HEK293 (cell line): ENCODE measurements around the gene ABHD8.

Experiments
- CTCF ChIA-PET: fragments of 350-600 bp; formaldehyde crosslinking; extraction: SDS; loops from one replicate; lab custom pipeline; 2021; ENCODE audit warnings: antibody characterized with exemption; lab: Yijun Ruan, JAX
- POLR2A ChIA-PET: fragments of 300-600 bp; formaldehyde crosslinking; extraction: SDS; loops from one replicate; lab custom pipeline; 2020; ENCODE audit warnings: antibody characterized with exemption, inconsistent platforms; lab: Yijun Ruan, JAX
- H3K27ac ChIP-seq: fragments of 200-500 bp; sonication (Bioruptor generic); 2 replicates; pipeline ENCODE4 v1.5.1; 2014; ENCODE audit warnings: low read depth, low read length, control low read depth, inconsistent platforms; ENCODE audit errors: extremely low read depth
- H3K36me3 ChIP-seq, 2 experiments: fragments of 200-500 bp in 1 of 2; sonication (Bioruptor generic) in 1 of 2; 1 replicate in 1 of 2; 2 replicates in 1 of 2; pipeline ENCODE4 v1.5.1; 2014 to 2017; ENCODE audit warnings: inconsistent platforms in 2 of 2, low read length in 2 of 2; ENCODE audit not compliant: control insufficient read depth in 2 of 2, insufficient read depth in 1 of 2
- H3K4me1 ChIP-seq: fragments of 200-500 bp; sonication (Bioruptor generic); 2 replicates; pipeline ENCODE4 v1.5.1; 2014; ENCODE audit warnings: mild to moderate bottlenecking, low read length, inconsistent platforms; ENCODE audit not compliant: control insufficient read depth, insufficient read depth
- H3K4me3 ChIP-seq: 2 replicates; pipeline ENCODE4 v1.5.1; 2011; ENCODE audit warnings: low read depth, mild to moderate bottlenecking, control low read depth, low read length, moderate library complexity
- H3K9me3 ChIP-seq: fragments of 200-500 bp; sonication (Bioruptor generic); 2 replicates; pipeline ENCODE4 v1.5.1; 2014; ENCODE audit warnings: low read depth, low read length, inconsistent platforms; ENCODE audit not compliant: control insufficient read depth, insufficient read depth
- EGR2 ChIP-seq: fragments of 450-650 bp; formaldehyde crosslinking; IDR thresholded peaks from 2 replicates; pipeline ENCODE4 v1.5.1; 2016; ENCODE audit warnings: low read depth, missing biosample characterization, missing genetic modification characterization
- GLIS1 ChIP-seq: fragments of 450-650 bp; formaldehyde crosslinking; IDR thresholded peaks from 2 replicates; pipeline ENCODE4 v1.5.1; 2016; ENCODE audit warnings: missing biosample characterization, missing genetic modification characterization
- GLIS2 ChIP-seq: fragments of 450-650 bp; formaldehyde crosslinking; IDR thresholded peaks from 2 replicates; pipeline ENCODE4 v1.5.1; 2016; ENCODE audit warnings: missing biosample characterization, missing genetic modification characterization
- KLF10 ChIP-seq: fragments of 450-650 bp; IDR thresholded peaks from 2 replicates; pipeline ENCODE4 v1.5.1; 2018; ENCODE audit warnings: missing biosample characterization, mild to moderate bottlenecking, missing genetic modification characterization
- KLF9 ChIP-seq: fragments of 450-650 bp; formaldehyde crosslinking; IDR thresholded peaks from 2 replicates; pipeline ENCODE4 v1.5.1; 2016; ENCODE audit warnings: missing biosample characterization, missing genetic modification characterization, low read depth
- MEIS1 ChIP-seq: sonication (generic); formaldehyde crosslinking; IDR thresholded peaks from 2 replicates; pipeline ENCODE4 v1.8.1; 2022; ENCODE audit warnings: missing genetic modification reagents, mild to moderate bottlenecking, borderline replicate concordance
- RBAK ChIP-seq: fragments of 450-650 bp; formaldehyde crosslinking; IDR thresholded peaks from 2 replicates; pipeline ENCODE4 v1.5.1; 2016; ENCODE audit warnings: missing biosample characterization, missing genetic modification characterization
- SALL2 ChIP-seq: fragments of 450-650 bp; formaldehyde crosslinking; IDR thresholded peaks from 2 replicates; pipeline ENCODE4 v1.5.0; 2017; ENCODE audit warnings: missing biosample characterization, mild to moderate bottlenecking, missing genetic modification characterization, borderline replicate concordance
- SP3 ChIP-seq: fragments of 450-650 bp; formaldehyde crosslinking; IDR thresholded peaks from 2 replicates; pipeline ENCODE4 v1.5.1; 2016; ENCODE audit warnings: missing biosample characterization, missing genetic modification characterization
- YY1 ChIP-seq: fragments of 450-650 bp; formaldehyde crosslinking; IDR thresholded peaks from 2 replicates; pipeline ENCODE4 v1.5.1; 2018; ENCODE audit warnings: missing biosample characterization, missing genetic modification characterization
- YY2 ChIP-seq: fragments of 450-650 bp; formaldehyde crosslinking; IDR thresholded peaks from 2 replicates; pipeline ENCODE4 v1.5.1; 2016; ENCODE audit warnings: missing biosample characterization, missing genetic modification characterization
- ZBTB48 ChIP-seq: fragments of 450-650 bp; formaldehyde crosslinking; IDR thresholded peaks from 2 replicates; pipeline ENCODE4 v1.5.1; 2016; ENCODE audit warnings: missing biosample characterization, missing genetic modification characterization
- ZIC2 ChIP-seq: fragments of 450-650 bp; formaldehyde crosslinking; IDR thresholded peaks from 2 replicates; pipeline ENCODE4 v1.5.1; 2016; ENCODE audit warnings: missing biosample characterization, missing genetic modification characterization
- ZNF155 ChIP-seq: fragments of 450-650 bp; formaldehyde crosslinking; IDR thresholded peaks from 2 replicates; pipeline ENCODE4 v1.5.1; 2016; ENCODE audit warnings: missing biosample characterization, missing genetic modification characterization
- ZNF174 ChIP-seq: fragments of 450-650 bp; formaldehyde crosslinking; IDR thresholded peaks from 2 replicates; pipeline ENCODE4 v1.5.0; 2017; ENCODE audit warnings: missing biosample characterization, mild to moderate bottlenecking, missing genetic modification characterization
- ZNF2 ChIP-seq: fragments of 450-650 bp; formaldehyde crosslinking; IDR thresholded peaks from 2 replicates; pipeline ENCODE4 v1.5.1; 2016; ENCODE audit warnings: missing biosample characterization, missing genetic modification characterization
- ZNF274 ChIP-seq, 2 experiments: fragments of 200-500 bp in 1 of 2; fragments of 450-650 bp in 1 of 2; sonication (Bioruptor generic) in 1 of 2; formaldehyde crosslinking in 1 of 2; IDR thresholded peaks; 2 replicates each; pipeline versions ENCODE4 v1.5.1 to v1.6.1; 2014 to 2016; ENCODE audit warnings: borderline replicate concordance in 1 of 2, inconsistent platforms in 1 of 2, low read length in 1 of 2, missing biosample characterization in 1 of 2, missing genetic modification characterization in 1 of 2
- ZNF341 ChIP-seq: fragments of 450-650 bp; formaldehyde crosslinking; IDR thresholded peaks from 2 replicates; pipeline ENCODE4; 2016; ENCODE audit warnings: low read depth, missing biosample characterization, missing genetic modification characterization
- ZNF394 ChIP-seq: fragments of 450-650 bp; formaldehyde crosslinking; IDR thresholded peaks from 2 replicates; pipeline ENCODE4 v1.5.1; 2016; ENCODE audit warnings: missing biosample characterization, missing genetic modification characterization, mild to moderate bottlenecking, moderate library complexity, borderline replicate concordance
- ZNF404 ChIP-seq: fragments of 450-650 bp; formaldehyde crosslinking; IDR thresholded peaks from 2 replicates; pipeline ENCODE4 v1.5.1; 2017; ENCODE audit warnings: missing biosample characterization, missing genetic modification characterization
- ZNF560 ChIP-seq: fragments of 450-650 bp; formaldehyde crosslinking; IDR thresholded peaks from 2 replicates; pipeline ENCODE4 v1.5.1; 2017; ENCODE audit warnings: missing biosample characterization, missing genetic modification characterization, borderline replicate concordance
- ZNF561 ChIP-seq: fragments of 450-650 bp; IDR thresholded peaks from 2 replicates; pipeline ENCODE4 v1.5.1; 2018; ENCODE audit warnings: missing biosample characterization, missing genetic modification characterization, borderline replicate concordance
- ZNF830 ChIP-seq: fragments of 450-650 bp; IDR thresholded peaks from 2 replicates; pipeline ENCODE4 v1.5.0; 2018; ENCODE audit warnings: missing biosample characterization, missing genetic modification characterization, low read depth, mild to moderate bottlenecking, moderate library complexity
- ZNF843 ChIP-seq: fragments of 450-650 bp; formaldehyde crosslinking; IDR thresholded peaks from 2 replicates; pipeline ENCODE4 v1.5.1; 2016; ENCODE audit warnings: missing biosample characterization, missing genetic modification characterization
- TF ChIP-seq, protein P1 (sequence below): fragments of 450-650 bp; formaldehyde crosslinking; optimal IDR thresholded peaks from 2 replicates; pipeline ENCODE3; 2016; ENCODE audit warnings: missing biosample characterization, mild to moderate bottlenecking, missing genetic modification characterization
- TF ChIP-seq, protein P2 (sequence below): fragments of 450-650 bp; formaldehyde crosslinking; IDR thresholded peaks from 2 replicates; pipeline ENCODE4 v1.5.1; 2016; ENCODE audit warnings: missing biosample characterization, missing genetic modification characterization
- TF ChIP-seq, protein P3 (sequence below): fragments of 450-650 bp; formaldehyde crosslinking; IDR thresholded peaks from 2 replicates; pipeline ENCODE4 v1.5.1; 2016; ENCODE audit warnings: missing biosample characterization, missing genetic modification characterization
- TF ChIP-seq, protein P4 (sequence below): fragments of 450-650 bp; formaldehyde crosslinking; IDR thresholded peaks from 2 replicates; pipeline ENCODE4 v1.5.1; 2017; ENCODE audit warnings: missing biosample characterization, missing genetic modification characterization

ABHD8 gene

DNA sequence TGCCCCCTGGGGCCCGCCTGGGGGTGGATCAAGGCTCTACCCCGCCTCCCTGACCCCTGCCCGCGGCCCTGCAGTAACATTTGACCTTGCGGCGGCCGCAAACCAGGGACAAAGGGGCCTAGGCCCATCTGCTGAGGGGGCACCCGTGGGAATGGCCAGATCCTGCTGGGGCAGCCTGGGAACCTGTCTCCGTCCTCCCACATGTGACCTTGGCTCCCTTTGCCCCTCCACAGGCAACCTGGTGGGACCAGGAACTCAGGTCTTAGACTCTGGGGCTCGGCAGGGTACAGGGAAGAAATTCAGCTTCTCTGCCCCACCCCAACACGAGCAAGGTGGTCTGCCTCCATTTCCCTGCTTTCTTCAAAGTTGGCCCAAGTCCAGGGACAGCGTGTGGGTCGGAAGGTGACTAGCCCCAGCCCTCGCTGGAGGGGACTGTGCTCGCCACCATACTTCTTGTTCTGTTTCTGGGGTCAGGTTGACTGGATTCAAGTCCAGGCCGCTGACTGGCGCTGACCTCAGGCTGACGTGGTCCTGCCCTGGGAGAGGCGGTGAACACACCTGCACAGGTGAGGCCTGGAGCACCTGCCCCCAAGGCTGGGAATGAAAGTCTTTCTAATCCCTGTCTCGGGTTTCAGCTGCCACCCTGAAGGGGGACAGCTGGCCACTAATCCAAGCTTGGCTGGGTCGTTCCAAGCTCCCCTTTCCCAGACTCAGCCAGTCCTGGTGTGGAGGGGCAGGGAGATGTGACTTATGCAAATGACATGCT lies 55.0 kb downstream of the ABHD8 start:
- peaks cover 10% of the 10 kb centered on the region for H3K4me1 ChIP-seq
- H3K9me3 ChIP-seq = no peaks in the 10 kb centered on the region
- H3K4me3 ChIP-seq = no peak overlapping the region
- H3K36me3 ChIP-seq = no peaks in the 10 kb centered on the region
- ChIA-PET CTCF (interaction anchor here (1.1 to 2.8 kb wide), 3 partner anchors 12 to 20 kb away, joined by 3 to 26 read pairs (median 6); no protein-coding TSS in a partner anchor), POLR2A (interaction anchor here (1.3 to 2.2 kb wide), 4 partner anchors 13 to 33 kb away, joined by 4 to 12 read pairs (median 8); partner anchors contain the start of genes BABAM1, OCEL1 and USE1)
- H3K27ac ChIP-seq = no peak overlapping the region
- TF ChIP-seq, protein P1, sequence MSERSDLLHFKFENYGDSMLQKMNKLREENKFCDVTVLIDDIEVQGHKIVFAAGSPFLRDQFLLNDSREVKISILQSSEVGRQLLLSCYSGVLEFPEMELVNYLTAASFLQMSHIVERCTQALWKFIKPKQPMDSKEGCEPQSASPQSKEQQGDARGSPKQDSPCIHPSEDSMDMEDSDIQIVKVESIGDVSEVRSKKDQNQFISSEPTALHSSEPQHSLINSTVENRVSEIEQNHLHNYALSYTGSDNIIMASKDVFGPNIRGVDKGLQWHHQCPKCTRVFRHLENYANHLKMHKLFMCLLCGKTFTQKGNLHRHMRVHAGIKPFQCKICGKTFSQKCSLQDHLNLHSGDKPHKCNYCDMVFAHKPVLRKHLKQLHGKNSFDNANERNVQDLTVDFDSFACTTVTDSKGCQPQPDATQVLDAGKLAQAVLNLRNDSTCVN = no peak
- no peak for TF ChIP-seq KLF9 (tag by site-specific recombination)
- no peak for TF ChIP-seq ZNF2 (tag by site-specific recombination)
- TF ChIP-seq MEIS1 (CRISPR knock-in tag) = no peak
- TF ChIP-seq, protein P2, sequence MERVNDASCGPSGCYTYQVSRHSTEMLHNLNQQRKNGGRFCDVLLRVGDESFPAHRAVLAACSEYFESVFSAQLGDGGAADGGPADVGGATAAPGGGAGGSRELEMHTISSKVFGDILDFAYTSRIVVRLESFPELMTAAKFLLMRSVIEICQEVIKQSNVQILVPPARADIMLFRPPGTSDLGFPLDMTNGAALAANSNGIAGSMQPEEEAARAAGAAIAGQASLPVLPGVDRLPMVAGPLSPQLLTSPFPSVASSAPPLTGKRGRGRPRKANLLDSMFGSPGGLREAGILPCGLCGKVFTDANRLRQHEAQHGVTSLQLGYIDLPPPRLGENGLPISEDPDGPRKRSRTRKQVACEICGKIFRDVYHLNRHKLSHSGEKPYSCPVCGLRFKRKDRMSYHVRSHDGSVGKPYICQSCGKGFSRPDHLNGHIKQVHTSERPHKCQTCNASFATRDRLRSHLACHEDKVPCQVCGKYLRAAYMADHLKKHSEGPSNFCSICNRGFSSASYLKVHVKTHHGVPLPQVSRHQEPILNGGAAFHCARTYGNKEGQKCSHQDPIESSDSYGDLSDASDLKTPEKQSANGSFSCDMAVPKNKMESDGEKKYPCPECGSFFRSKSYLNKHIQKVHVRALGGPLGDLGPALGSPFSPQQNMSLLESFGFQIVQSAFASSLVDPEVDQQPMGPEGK = no peak
- no peak for TF ChIP-seq ZNF561
- no peak for TF ChIP-seq ZNF394 (tag by site-specific recombination)
- TF ChIP-seq, protein P3, sequence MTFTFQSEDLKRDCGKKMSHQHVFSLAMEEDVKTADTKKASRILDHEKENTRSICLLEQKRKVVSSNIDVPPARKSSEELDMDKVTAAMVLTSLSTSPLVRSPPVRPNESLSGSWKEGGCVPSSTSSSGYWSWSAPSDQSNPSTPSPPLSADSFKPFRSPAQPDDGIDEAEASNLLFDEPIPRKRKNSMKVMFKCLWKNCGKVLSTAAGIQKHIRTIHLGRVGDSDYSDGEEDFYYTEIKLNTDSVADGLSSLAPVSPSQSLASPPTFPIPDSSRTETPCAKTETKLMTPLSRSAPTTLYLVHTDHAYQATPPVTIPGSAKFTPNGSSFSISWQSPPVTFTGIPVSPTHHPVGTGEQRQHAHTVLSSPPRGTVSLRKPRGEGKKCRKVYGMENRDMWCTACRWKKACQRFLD (tag by site-specific recombination) = no peak
- no peak for TF ChIP-seq ZNF155 (tag by site-specific recombination)
- TF ChIP-seq ZNF274 (IDR thresholded peaks at IDR 0.05; ENCODE audit: low read length) = no peak
- no peak for TF ChIP-seq ZNF274 (tag by site-specific recombination; IDR thresholded peaks at IDR 0.05; ENCODE audit: borderline replicate concordance)
- TF ChIP-seq ZIC2 (tag by site-specific recombination) = peak; percentile 62
- TF ChIP-seq GLIS1 = peak; percentile 26; the same call in 1 of the 2 replicates
- TF ChIP-seq SP3 (tag by site-specific recombination) = no peak
- no peak for TF ChIP-seq ZBTB48
- TF ChIP-seq, protein P4, sequence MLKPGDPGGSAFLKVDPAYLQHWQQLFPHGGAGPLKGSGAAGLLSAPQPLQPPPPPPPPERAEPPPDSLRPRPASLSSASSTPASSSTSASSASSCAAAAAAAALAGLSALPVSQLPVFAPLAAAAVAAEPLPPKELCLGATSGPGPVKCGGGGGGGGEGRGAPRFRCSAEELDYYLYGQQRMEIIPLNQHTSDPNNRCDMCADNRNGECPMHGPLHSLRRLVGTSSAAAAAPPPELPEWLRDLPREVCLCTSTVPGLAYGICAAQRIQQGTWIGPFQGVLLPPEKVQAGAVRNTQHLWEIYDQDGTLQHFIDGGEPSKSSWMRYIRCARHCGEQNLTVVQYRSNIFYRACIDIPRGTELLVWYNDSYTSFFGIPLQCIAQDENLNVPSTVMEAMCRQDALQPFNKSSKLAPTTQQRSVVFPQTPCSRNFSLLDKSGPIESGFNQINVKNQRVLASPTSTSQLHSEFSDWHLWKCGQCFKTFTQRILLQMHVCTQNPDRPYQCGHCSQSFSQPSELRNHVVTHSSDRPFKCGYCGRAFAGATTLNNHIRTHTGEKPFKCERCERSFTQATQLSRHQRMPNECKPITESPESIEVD (tag by site-specific recombination) = no peak
- no peak for TF ChIP-seq ZNF404 (tag by site-specific recombination)
- peak; percentile 44; the same call in 1 of the 2 replicates for TF ChIP-seq GLIS2 (tag by site-specific recombination)
- TF ChIP-seq RBAK (tag by site-specific recombination) = no peak
- TF ChIP-seq ZNF843 = no peak
- no peak for TF ChIP-seq SALL2 (tag by site-specific recombination)
- no peak for TF ChIP-seq ZNF830 (tag by site-specific recombination)
- no peak for TF ChIP-seq KLF10 (tag by site-specific recombination)
- no peak for TF ChIP-seq ZNF174 (tag by site-specific recombination)
- TF ChIP-seq YY2 (tag by site-specific recombination) = no peak
- no peak for TF ChIP-seq YY1 (tag by site-specific recombination)
- no peak for TF ChIP-seq ZNF341
- TF ChIP-seq ZNF560 (tag by site-specific recombination) = no peak
- TF ChIP-seq EGR2 (tag by site-specific recombination) = 0 out of 2 replicates have a peak, but pooled peaks have one; percentile 26
